ENCODE results near the gene FGFR2. TPM values are rescaled to one million over a fixed set of nuclear protein-coding genes. Genes with fewer than 3 reads are reported as not detected.

FGFR2 gene
- polyA plus RNA-seq, 1 of the 3 experiments (the other 2 are of a cell fraction): 0.02 TPM

GRCh38 chr10:121559326-121560026 lies 38.8 kb downstream of the FGFR2 start (continued):
- TF ChIP-seq USF1 (IDR thresholded peaks at IDR 0.05; ENCODE audit: borderline replicate concordance, low read depth): no peak
- TF ChIP-seq NRF1 (IDR thresholded peaks at IDR 0.05; ENCODE audit: low read depth, low read length): no peak
- TF ChIP-seq FOSL2 (IDR thresholded peaks at IDR 0.05; ENCODE audit: borderline replicate concordance, low read depth): no peak
- no peak for TF ChIP-seq ZBTB33 (IDR thresholded peaks at IDR 0.05; ENCODE audit: borderline replicate concordance, low read depth)
- no peak for TF ChIP-seq YY1 (IDR thresholded peaks at IDR 0.05; ENCODE audit: low read depth)
- TF ChIP-seq RFX5 (IDR thresholded peaks at IDR 0.05; ENCODE audit: low read length): no peak
- peak; percentile 74 for TF ChIP-seq GATA2 (CRISPR knock-in tag; IDR thresholded peaks at IDR 0.05)
- TF ChIP-seq, protein P1, sequence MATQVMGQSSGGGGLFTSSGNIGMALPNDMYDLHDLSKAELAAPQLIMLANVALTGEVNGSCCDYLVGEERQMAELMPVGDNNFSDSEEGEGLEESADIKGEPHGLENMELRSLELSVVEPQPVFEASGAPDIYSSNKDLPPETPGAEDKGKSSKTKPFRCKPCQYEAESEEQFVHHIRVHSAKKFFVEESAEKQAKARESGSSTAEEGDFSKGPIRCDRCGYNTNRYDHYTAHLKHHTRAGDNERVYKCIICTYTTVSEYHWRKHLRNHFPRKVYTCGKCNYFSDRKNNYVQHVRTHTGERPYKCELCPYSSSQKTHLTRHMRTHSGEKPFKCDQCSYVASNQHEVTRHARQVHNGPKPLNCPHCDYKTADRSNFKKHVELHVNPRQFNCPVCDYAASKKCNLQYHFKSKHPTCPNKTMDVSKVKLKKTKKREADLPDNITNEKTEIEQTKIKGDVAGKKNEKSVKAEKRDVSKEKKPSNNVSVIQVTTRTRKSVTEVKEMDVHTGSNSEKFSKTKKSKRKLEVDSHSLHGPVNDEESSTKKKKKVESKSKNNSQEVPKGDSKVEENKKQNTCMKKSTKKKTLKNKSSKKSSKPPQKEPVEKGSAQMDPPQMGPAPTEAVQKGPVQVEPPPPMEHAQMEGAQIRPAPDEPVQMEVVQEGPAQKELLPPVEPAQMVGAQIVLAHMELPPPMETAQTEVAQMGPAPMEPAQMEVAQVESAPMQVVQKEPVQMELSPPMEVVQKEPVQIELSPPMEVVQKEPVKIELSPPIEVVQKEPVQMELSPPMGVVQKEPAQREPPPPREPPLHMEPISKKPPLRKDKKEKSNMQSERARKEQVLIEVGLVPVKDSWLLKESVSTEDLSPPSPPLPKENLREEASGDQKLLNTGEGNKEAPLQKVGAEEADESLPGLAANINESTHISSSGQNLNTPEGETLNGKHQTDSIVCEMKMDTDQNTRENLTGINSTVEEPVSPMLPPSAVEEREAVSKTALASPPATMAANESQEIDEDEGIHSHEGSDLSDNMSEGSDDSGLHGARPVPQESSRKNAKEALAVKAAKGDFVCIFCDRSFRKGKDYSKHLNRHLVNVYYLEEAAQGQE (IDR thresholded peaks at IDR 0.05; ENCODE audit: low read depth, low read length): no peak
- no peak for TF ChIP-seq SIN3A (IDR thresholded peaks at IDR 0.05; ENCODE audit: borderline replicate concordance, low read depth, low read length)
- no peak for TF ChIP-seq TAF1 (IDR thresholded peaks at IDR 0.05; ENCODE audit: borderline replicate concordance, low read depth, low read length)

DNA sequence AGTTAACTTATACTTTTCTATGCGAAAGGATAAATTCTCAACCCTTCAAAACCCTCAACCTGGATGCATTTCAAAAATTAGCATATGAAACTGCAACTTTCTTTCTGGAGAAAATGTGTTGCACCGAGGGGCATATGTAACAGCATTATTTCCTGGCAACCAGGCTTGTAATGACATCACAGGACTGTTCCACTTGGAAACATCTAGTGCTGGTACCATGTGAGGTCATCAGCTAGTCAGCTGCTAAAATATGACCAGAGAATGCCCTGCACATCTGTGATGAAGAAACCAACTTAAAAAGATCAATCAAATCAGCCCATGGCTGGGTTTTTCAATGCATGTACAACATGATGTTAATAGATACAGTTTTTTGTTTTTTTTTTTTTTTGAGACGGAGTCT lies 40.0 kb downstream of the FGFR2 start:
- no peaks in the 10 kb centered on the region for H3K36me3 ChIP-seq (replicated peaks in 1 of 2; ENCODE audit: control insufficient read depth in 1 of 2, insufficient read depth in 2 of 2, low read length in 1 of 2)
- H3K27me3 ChIP-seq (ENCODE audit: insufficient read depth): no peaks in the 10 kb centered on the region
- H4K20me1 ChIP-seq (ENCODE audit: insufficient read depth): no peaks in the 10 kb centered on the region
- no peaks in the 10 kb centered on the region for H3F3A ChIP-seq (replicated peaks; ENCODE audit: insufficient read depth)
- DNase-seq: no peak
- H3K9ac ChIP-seq: no peak overlapping the region
- peaks cover 0 to 11% of the 10 kb centered on the region in 2 experiments; a peak in 1 of 4 replicates for H3K4me1 ChIP-seq (ENCODE audit: control insufficient read depth in 1 of 2, insufficient read depth in 2 of 2, low read depth in 1 of 2, low read length in 1 of 2)
- no peak overlapping the region for H3K27ac ChIP-seq (ENCODE audit: low read depth in 2 of 2, low read length in 1 of 2)
- H3K79me2 ChIP-seq (ENCODE audit: insufficient read depth): no peaks in the 10 kb centered on the region
- H2AFZ ChIP-seq (ENCODE audit: low read depth): no peak overlapping the region
- no peak overlapping the region for H3K4me2 ChIP-seq
- no peaks in the 10 kb centered on the region for H3K9me2 ChIP-seq
- no peaks in the 10 kb centered on the region for H3K9me3 ChIP-seq
- CTCF ChIA-PET: no interaction called here
- no peak overlapping the region for H3K4me3 ChIP-seq (ENCODE audit: low read depth in 2 of 2, low read length in 1 of 2)
- POLR2A ChIA-PET: no interaction called here
- WGBS (ENCODE audit: low lambda C conversion rate): 41% methylated on average over 3 of the region's 3 CpGs
- TF ChIP-seq, protein P2, sequence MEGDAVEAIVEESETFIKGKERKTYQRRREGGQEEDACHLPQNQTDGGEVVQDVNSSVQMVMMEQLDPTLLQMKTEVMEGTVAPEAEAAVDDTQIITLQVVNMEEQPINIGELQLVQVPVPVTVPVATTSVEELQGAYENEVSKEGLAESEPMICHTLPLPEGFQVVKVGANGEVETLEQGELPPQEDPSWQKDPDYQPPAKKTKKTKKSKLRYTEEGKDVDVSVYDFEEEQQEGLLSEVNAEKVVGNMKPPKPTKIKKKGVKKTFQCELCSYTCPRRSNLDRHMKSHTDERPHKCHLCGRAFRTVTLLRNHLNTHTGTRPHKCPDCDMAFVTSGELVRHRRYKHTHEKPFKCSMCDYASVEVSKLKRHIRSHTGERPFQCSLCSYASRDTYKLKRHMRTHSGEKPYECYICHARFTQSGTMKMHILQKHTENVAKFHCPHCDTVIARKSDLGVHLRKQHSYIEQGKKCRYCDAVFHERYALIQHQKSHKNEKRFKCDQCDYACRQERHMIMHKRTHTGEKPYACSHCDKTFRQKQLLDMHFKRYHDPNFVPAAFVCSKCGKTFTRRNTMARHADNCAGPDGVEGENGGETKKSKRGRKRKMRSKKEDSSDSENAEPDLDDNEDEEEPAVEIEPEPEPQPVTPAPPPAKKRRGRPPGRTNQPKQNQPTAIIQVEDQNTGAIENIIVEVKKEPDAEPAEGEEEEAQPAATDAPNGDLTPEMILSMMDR (IDR thresholded peaks at IDR 0.05): no peak
- no peak for TF ChIP-seq ELF1 (IDR thresholded peaks at IDR 0.05)
- TF ChIP-seq FOXJ3 (CRISPR knock-in tag; IDR thresholded peaks at IDR 0.05): no peak
- no peak for TF ChIP-seq RAD21 (IDR thresholded peaks at IDR 0.05; ENCODE audit: low read length)
- TF ChIP-seq PBX3 (IDR thresholded peaks at IDR 0.05): no peak
- TF ChIP-seq, protein P1 (IDR thresholded peaks at IDR 0.05; ENCODE audit: low read depth, low read length): no peak
- no peak for TF ChIP-seq GABPA (IDR thresholded peaks at IDR 0.05; ENCODE audit: low read depth)

Measured in SK-N-SH (cell line).